ENCODE measurements around the gene RTP1. TPM values are rescaled to one million over a fixed set of nuclear protein-coding genes. Genes with fewer than 3 reads are reported as not detected.

RTP1 gene
- total RNA-seq, 4 donors from 2014 or later, result not detected

- Histone ChIP-seq H3K9me3 (no peaks in the 10 kb centered on the region), H3K4me1 (no peaks in the 10 kb centered on the region), H3K27ac (no peak overlapping the region), H3K36me3 (no peaks in the 10 kb centered on the region), H3K4me3 (no peak overlapping the region), H3K27me3 (no peaks in the 10 kb centered on the region)
- intact Hi-C loops (cut with DNase I; ENCODE audit: low total_unique reads) (no loop called here), in situ Hi-C loops (cut with MboI; ENCODE audit: low sequenced_read_pairs in 4 of 4) (loop anchor here in 3 of 4 donors (10.0 to 25.0 kb wide), 4 partner anchors 71 to 461 kb away; partner anchors contain the start of genes SST (in 2 of the 3) and MASP1 (in 1 of the 3))
- DNase-seq, result no peak
- TF ChIP-seq POLR2A (IDR thresholded peaks at IDR 0.05) (no peak), CTCF (IDR thresholded peaks at IDR 0.05 in 4 of 5, conservative IDR thresholded peaks at IDR 0.05 in 1 of 5) (no peak)
- ATAC-seq, result no peak
Measured at GRCh38 chr3:187223799-187224198, 26.5 kb downstream of the RTP1 start.

GRCh38 chr3:187227658-187228258, 30.5 kb downstream of the RTP1 start:
- Histone ChIP-seq H3K4me1 (no peaks in the 10 kb centered on the region), H3K27ac (no peak overlapping the region), H3K4me3 (no peak overlapping the region), H3K36me3 (no peaks in the 10 kb centered on the region), H3K27me3 (no peaks in the 10 kb centered on the region), H3K9me3 (no peaks in the 10 kb centered on the region)
- TF ChIP-seq POLR2A (IDR thresholded peaks at IDR 0.05), result no peak
- no peak for TF ChIP-seq CTCF (IDR thresholded peaks at IDR 0.05 in 4 of 5, conservative IDR thresholded peaks at IDR 0.05 in 1 of 5)
- in situ Hi-C loops (cut with MboI; ENCODE audit: low sequenced_read_pairs in 4 of 4), result loop anchor here in 3 of 4 donors (10.0 kb wide), 3 partner anchors 67 to 457 kb away; partner anchors contain the start of genes SST (in 2 of the 3) and MASP1 (in 1 of the 3)
- intact Hi-C loops (cut with DNase I; ENCODE audit: low total_unique reads), result no loop called here
- ATAC-seq, result no peak
- no peak for DNase-seq

- TF ChIP-seq POLR2A (IDR thresholded peaks at IDR 0.05) (no peak), CTCF (IDR thresholded peaks at IDR 0.05 in 4 of 5, conservative IDR thresholded peaks at IDR 0.05 in 1 of 5) (no peak)
- Histone ChIP-seq H3K4me3 (no peak overlapping the region), H3K9me3 (no peaks in the 10 kb centered on the region), H3K4me1 (no peaks in the 10 kb centered on the region), H3K27me3 (no peaks in the 10 kb centered on the region), H3K27ac (no peak overlapping the region), H3K36me3 (no peaks in the 10 kb centered on the region)
- ATAC-seq, result no peak
- intact Hi-C loops (cut with DNase I; ENCODE audit: low total_unique reads), result no loop called here
- in situ Hi-C loops (cut with MboI; ENCODE audit: low sequenced_read_pairs in 4 of 4), result loop anchor here in 3 of 4 donors (10.0 kb wide), 3 partner anchors 66 to 456 kb away; partner anchors contain the start of genes SST (in 2 of the 3) and MASP1 (in 1 of the 3)
- no peak for DNase-seq
Measured at GRCh38 chr3:187228740-187229139, 31.5 kb downstream of the RTP1 start.

GRCh38 chr3:187230011-187230410, 32.7 kb downstream of the RTP1 start:
- Histone ChIP-seq H3K4me1 (no peaks in the 10 kb centered on the region), H3K36me3 (no peaks in the 10 kb centered on the region), H3K9me3 (no peaks in the 10 kb centered on the region), H3K4me3 (no peak overlapping the region), H3K27me3 (no peaks in the 10 kb centered on the region), H3K27ac (no peak overlapping the region)
- DNase-seq, result no peak
- intact Hi-C loops (cut with DNase I; ENCODE audit: low total_unique reads), result no loop called here
- no peak for TF ChIP-seq CTCF (IDR thresholded peaks at IDR 0.05 in 4 of 5, conservative IDR thresholded peaks at IDR 0.05 in 1 of 5)
- in situ Hi-C loops (cut with MboI; ENCODE audit: low sequenced_read_pairs in 4 of 4), result no loop called here
- ATAC-seq, result no peak

All from gastrocnemius medialis (tissue), 4 donors.